Vagina (tissue), 2 donors: ENCODE data around the gene SP5.

ENCODE experiments used
- CTCF ChIP-seq, 3 experiments: fragments of 450-650 bp in 2 of 3; fragments of 200-600 bp in 1 of 3; sonication (generic) in 1 of 3; IDR thresholded peaks; one replicate each; pipeline ENCODE4 v1.5.1; 2017 to 2019; ENCODE audit warnings: antibody characterized with exemption in 3 of 3, mild to moderate bottlenecking in 2 of 3, moderate library complexity in 2 of 3
- POLR2A ChIP-seq, 2 donors: fragments of 450-650 bp; IDR thresholded peaks; one replicate each; pipeline ENCODE4 v1.6.1; 2017; ENCODE audit warnings: antibody characterized with exemption in 2 of 2, mild to moderate bottlenecking in 2 of 2, moderate library complexity in 2 of 2

- TF ChIP-seq CTCF (IDR thresholded peaks at IDR 0.05) = no peak
- TF ChIP-seq POLR2A (IDR thresholded peaks at IDR 0.05) = no peak
Measured at GRCh38 chr2:170717991-170718589, 3.0 kb downstream of the SP5 start.
